HG03571 (cell line): ENCODE measurements around the gene RPRD2.

Experiments
- ATAC-seq: cut with Tn5 transposase; IDR thresholded peaks from one replicate; pipeline ENCODE4 v1.9.1; 2021; ENCODE audit not compliant: unreplicated experiment

RPRD2 gene

GRCh38 chr1:150512846-150513245 lies 148.9 kb downstream of the RPRD2 start:
- no peak for ATAC-seq

- ATAC-seq, result no peak
Observed at GRCh38 chr1:150513351-150513791, 149.4 kb downstream of the RPRD2 start.

DNA sequence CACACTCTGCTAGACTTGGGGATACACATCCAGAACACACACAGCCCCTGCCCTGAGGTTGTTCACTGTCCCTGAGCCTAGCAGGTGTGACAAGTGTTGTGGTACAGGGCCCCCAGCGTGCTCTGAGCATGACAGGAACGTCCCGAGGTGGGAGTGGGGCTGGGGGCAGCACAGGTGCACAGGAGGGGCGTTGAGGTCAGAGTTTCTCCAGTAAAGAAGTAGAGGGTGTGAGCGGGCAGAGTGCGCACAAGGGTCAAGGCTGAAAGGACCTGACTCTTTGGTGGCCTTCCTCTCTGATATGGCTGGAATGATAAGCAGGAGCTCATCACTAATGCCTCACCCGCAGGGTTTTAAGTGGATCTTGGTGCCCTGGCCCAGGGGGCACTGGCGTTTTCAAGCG lies 150.3 kb downstream of the RPRD2 start:
- ATAC-seq, result no peak

GRCh38 chr1:150514913-150515327 lies 151.0 kb downstream of the RPRD2 start:
- ATAC-seq, result peak; percentile 5

- peak; percentile 96 for ATAC-seq
Observed at GRCh38 chr1:150515328-150516049, 151.5 kb downstream of the RPRD2 start, which contains the start of gene FALEC. TSS of gene FALEC (plus strand) at chr1:150515752.

- ATAC-seq, result no peak
Observed at GRCh38 chr1:150516050-150516591, 152.2 kb downstream of the RPRD2 start.

DNA sequence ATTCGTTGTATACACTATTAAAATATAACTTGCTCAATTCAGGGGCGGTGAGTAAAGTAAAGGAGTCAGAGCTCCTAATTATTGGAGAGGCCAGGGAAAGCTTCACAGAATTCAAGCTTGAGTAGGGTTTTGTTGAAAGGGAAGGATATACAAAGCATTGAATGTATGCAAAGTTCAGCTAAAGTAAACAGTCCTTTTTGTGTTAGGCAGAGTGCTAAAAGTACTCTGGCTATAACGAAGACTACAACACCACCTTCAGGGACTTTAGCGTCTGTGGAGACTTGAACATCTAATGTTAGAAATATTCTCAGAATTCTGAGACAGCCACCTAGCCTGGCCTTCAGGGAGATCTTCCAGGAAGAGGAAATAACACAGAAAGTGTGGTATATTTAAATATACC lies 152.7 kb downstream of the RPRD2 start:
- no peak for ATAC-seq

GRCh38 chr1:150521196-150521968 lies 157.4 kb downstream of the RPRD2 start:
- ATAC-seq, result no peak

GRCh38 chr1:150525348-150525747 lies 161.4 kb downstream of the RPRD2 start:
- ATAC-seq, result no peak
